SK-N-SH treated with all-trans-retinoic acid at 6 μM for 48 hours (cell line): ENCODE results near the gene SFMBT2.

Experiments
- BACH2 ChIP-seq: fragments of 250-450 bp; sonication (Bioruptor Pico); IDR thresholded peaks from 2 replicates; pipeline ENCODE4 v1.9.0; 2021; ENCODE audit warnings: mild to moderate bottlenecking, borderline replicate concordance
- OSR1 ChIP-seq: fragments of 250-450 bp; sonication (Bioruptor Pico); IDR thresholded peaks from 2 replicates; pipeline ENCODE4 v1.8.0; 2022; ENCODE audit warnings: moderate library complexity, mild to moderate bottlenecking, inconsistent platforms
- PPARA ChIP-seq: fragments of 250-450 bp; sonication (Bioruptor Pico); IDR thresholded peaks from 2 replicates; pipeline ENCODE4 v1.5.0; 2020; ENCODE audit warnings: mild to moderate bottlenecking, borderline replicate concordance
- RARB ChIP-seq: fragments of 250-450 bp; sonication (Bioruptor Pico); IDR thresholded peaks from 2 replicates; pipeline ENCODE4 v1.8.0; 2021; ENCODE audit warnings: mild to moderate bottlenecking, moderate library complexity
- SNAI2 ChIP-seq: fragments of 250-450 bp; sonication (Bioruptor Pico); IDR thresholded peaks from 2 replicates; pipeline ENCODE4 v1.5.0; 2020; ENCODE audit warnings: mild to moderate bottlenecking, moderate library complexity
- ZFP3 ChIP-seq: fragments of 250-450 bp; sonication (Bioruptor Pico); IDR thresholded peaks from 2 replicates; pipeline ENCODE4 v1.5.0; 2020; ENCODE audit warnings: mild to moderate bottlenecking, moderate library complexity
- ZNF70 ChIP-seq: fragments of 450-650 bp; formaldehyde crosslinking; IDR thresholded peaks from 2 replicates; pipeline ENCODE4 v1.5.0; 2020; ENCODE audit warnings: mild to moderate bottlenecking, moderate library complexity
- TF ChIP-seq, protein P1 (sequence below): fragments of 250-450 bp; sonication (Bioruptor Pico); IDR thresholded peaks from 2 replicates; pipeline ENCODE4 v1.5.1; 2021; ENCODE audit warnings: mild to moderate bottlenecking, moderate library complexity

DNA sequence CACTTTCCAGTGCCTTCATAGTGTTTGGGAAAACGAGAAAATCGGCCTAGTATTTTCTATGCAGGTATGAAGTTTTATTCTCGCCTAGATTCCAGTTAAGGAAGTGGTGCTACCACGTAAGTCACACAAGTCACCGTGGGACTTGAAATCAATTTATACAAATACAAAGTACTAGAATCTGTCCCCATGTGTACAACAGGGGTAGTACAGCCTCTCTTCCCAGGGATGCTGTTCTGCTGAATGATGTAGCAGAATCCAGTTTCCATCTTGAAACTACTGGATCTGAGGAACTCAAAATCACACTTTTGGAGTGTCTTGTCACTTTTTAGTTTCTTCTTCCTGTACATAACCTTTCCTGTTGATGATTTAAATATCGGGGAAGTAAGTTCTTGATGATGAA is 129.4 kb downstream of the SFMBT2 start:
- no peak for TF ChIP-seq PPARA (CRISPR knock-in tag)
- no peak for TF ChIP-seq SNAI2 (CRISPR knock-in tag)
- TF ChIP-seq, protein P1, sequence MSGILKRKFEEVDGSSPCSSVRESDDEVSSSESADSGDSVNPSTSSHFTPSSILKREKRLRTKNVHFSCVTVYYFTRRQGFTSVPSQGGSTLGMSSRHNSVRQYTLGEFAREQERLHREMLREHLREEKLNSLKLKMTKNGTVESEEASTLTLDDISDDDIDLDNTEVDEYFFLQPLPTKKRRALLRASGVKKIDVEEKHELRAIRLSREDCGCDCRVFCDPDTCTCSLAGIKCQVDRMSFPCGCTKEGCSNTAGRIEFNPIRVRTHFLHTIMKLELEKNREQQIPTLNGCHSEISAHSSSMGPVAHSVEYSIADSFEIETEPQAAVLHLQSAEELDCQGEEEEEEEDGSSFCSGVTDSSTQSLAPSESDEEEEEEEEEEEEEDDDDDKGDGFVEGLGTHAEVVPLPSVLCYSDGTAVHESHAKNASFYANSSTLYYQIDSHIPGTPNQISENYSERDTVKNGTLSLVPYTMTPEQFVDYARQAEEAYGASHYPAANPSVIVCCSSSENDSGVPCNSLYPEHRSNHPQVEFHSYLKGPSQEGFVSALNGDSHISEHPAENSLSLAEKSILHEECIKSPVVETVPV, result no peak
- no peak for TF ChIP-seq RARB (CRISPR knock-in tag)
- no peak for TF ChIP-seq OSR1 (CRISPR knock-in tag)
- no peak for TF ChIP-seq ZNF70 (CRISPR knock-in tag)
- no peak for TF ChIP-seq BACH2 (CRISPR knock-in tag)
- TF ChIP-seq ZFP3 (CRISPR knock-in tag), result no peak
